G401 (cell line): ENCODE data around the gene DUSP2. TPM values are rescaled to one million over a fixed set of nuclear protein-coding genes. Genes with fewer than 3 reads are reported as not detected.

Experiments
- total RNA-seq: library from RNA; depleted of rRNA; stranded (reverse); fragments of >200 nt; shearing (Covaris generic); gene quantifications from 2 replicates; pipeline ENCODE4 v1.2.3, GENCODE V29; 2014; rRNA removed

Gene DUSP2
- total RNA-seq, 1 experiment from 2014 or later, result 37.2 TPM

Other genes with a start within 250 kb of the DUSP2 start
- 6.6 and 15.6 TPM in 2 replicates for gene ANKRD36C, start 153.6 kb downstream of the DUSP2 start, total RNA-seq
- gene GPAT2, start 110.5 kb downstream of the DUSP2 start, total RNA-seq, result not detected in 2 replicates
- 0.37 TPM in 1 of 2 replicates, not detected in the other for gene ADRA2B, start 28.9 kb downstream of the DUSP2 start, total RNA-seq
- gene ASTL, start 6.9 kb downstream of the DUSP2 start, total RNA-seq, result 2.6 TPM in 1 of 2 replicates, not detected in the other
- gene STARD7, start 63.4 kb upstream of the DUSP2 start, total RNA-seq, result 117 and 144 TPM in 2 replicates
- 6.9 and 8.1 TPM in 2 replicates for gene TMEM127, start 120.6 kb upstream of the DUSP2 start, total RNA-seq
- 120 and 126 TPM in 2 replicates for gene CIAO1, start 120.8 kb upstream of the DUSP2 start, total RNA-seq
- 79.0 and 89.2 TPM in 2 replicates for gene SNRNP200, start 160.1 kb upstream of the DUSP2 start, total RNA-seq
- gene ITPRIPL1, start 179.9 kb upstream of the DUSP2 start, total RNA-seq, result 26.8 and 32.3 TPM in 2 replicates
- 55.2 and 56.8 TPM in 2 replicates for gene NCAPH, start 190.3 kb upstream of the DUSP2 start, total RNA-seq